Measurements from ENCODE around the gene MOSPD3. TPM values are rescaled to one million over a fixed set of nuclear protein-coding genes. Genes with fewer than 3 reads are reported as not detected.

MOSPD3 gene
- total RNA-seq, 1 experiment from 2014 or later = 7.3 TPM

DNA sequence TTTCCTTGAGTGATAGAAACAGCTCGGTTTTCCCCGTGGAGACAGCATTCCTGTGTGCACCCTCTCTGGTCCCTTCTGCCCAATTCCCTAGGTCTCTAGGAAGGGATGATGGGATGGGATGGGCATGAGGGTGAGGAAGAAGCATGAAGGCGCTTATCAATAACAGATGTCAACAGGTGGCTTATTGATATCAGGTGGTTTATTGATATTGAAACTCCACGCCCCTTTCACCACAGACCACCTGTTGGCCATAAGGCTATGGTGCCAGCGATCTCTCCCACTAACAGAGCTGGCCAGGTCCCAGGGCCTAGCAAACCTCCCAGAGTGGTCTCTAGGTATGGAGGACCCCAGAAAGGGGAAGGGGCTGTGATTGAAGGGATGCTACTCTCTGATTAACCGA, 7.9 kb downstream of the MOSPD3 start:
- no peak for DNase-seq (ENCODE audit: extremely low read depth, low read depth)

DNA sequence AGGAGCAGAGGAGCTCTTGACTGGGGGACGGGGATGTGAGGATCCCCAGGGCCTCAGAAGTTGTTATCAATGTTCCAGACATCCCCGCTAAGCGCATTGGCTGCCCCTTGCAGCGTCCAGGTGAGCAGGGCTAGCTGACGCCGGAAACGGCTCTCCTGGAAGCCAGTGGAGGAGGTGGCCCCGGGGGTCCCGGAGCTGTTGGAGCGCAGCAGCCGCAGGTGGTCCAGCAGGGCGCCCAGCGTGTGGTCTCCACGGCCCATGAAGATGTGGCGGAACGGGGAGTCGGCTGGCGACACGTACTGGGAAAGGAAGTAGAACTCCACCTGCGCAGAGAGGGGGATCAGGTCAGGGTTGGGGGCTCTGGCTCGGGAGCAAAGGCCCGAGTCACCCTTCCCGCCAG, 8.5 kb downstream of the MOSPD3 start:
- DNase-seq (ENCODE audit: extremely low read depth, low read depth) = no peak

DNA sequence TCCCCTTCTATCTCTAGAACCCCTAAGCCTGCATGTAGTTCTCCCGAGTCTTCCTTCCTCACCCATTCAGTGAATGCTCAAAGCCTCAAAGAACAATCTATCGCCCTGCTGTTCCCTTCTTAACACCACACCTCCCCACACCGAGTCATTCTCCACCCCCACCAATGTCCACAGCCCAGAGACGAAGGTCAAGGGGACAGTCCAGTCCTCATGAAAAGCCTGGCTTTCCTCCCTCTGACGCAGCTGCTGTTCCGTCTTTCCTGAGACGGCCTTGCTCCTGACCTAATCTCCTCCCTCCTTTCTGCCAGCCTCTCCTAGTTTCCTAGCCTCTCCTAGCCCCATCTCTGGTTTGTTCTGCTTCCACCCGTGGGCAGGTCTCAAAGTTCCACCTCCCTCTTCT, 9.2 kb downstream of the MOSPD3 start:
- no peak for DNase-seq (ENCODE audit: extremely low read depth, low read depth)

DNA sequence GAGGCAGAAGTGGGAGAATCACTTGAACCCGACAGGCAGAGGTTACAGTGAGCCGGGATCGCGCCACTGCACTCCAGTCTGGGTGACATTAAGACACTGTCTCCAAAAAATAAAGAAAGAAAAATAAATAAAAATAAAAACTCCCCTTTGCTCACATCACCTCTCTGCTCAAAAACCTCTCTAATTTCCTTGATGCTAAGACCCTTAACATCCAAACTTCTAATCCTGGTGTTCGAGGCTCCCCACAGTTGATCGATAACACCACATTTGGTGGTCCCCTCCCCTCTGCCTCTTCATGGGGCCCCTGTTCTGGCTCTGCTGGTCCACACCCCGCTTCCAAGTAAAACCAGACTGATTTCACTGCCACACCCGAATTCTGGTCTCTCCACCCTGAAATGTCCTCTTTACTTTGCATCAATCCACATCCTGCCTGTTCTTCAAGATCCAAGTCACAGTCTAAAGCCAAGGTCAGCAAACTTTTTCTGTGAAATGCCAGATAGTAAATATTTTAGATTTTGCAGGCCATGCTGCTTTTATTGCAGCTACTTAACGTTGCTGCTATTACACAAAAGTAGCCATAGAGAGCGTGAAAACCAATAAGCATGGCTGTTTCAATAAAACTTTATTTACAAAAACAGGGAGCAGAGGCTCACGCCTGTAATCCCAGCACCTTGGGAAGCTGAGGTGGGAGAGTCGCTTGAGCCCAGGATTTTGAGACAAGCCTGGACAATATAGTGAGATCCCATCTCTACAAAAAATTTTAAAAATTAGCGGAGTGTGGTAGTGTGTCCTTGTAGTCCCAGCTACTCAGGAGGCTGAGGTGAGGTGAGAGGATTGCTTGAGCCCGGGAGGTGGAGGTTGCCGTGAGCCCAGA, 11.8 kb downstream of the MOSPD3 start:
- no peak for DNase-seq (ENCODE audit: extremely low read depth, low read depth)

DNA sequence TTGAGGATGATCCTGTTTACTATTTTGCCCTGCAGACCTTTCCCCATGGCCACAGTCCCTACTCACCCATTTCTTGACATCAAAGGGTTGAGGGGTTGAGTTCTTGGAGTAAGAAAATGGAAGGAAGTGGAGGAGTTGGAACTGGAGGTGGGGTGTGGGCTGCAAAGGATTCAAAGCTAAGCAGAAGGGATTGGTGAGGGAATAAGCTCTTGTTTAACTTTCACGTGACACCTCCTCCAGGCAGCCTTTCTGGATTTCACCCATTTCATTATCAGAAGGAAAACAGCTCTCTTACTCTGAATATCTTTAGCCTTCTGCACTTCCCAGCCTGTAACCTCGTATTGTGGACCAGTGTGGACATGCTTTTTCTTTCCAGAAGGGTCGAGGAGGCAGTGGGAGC, 13.7 kb downstream of the MOSPD3 start:
- DNase-seq (ENCODE audit: extremely low read depth, low read depth) = no peak

DNA sequence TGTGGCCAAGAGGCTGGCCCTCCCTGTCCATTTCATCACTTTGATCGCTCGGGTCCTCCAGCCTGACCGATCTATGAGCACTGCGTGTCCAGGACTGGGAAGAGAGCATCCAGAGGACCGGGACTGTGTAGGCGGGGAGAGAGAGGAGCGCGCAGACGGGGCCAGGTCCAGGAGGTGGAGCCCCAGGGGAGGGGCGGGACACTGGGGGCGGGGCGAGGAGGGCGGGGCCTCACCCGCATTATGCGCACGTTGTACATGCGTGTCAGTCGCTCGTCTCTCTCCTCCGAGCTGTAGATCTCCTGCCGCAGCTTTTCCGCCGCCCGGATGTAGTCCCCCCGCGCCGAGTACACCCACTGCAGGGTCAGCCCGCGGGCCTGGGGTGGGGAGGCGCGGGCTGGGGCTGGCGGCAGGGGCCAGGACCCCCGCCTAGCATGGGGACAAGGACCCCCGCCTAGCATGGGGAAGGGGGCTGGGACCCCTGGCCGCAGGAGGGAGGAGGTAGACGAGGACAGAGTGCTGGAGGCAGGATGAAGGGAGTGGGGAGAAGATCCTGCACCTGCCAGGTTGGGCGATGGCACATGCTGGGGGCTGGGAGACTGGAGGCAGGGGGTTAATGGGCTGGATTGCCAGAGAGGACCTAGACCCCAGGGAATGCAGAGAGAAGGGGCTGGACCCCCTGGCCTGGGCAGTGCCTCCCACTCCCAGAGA, 14.3 kb downstream of the MOSPD3 start:
- DNase-seq (ENCODE audit: extremely low read depth, low read depth) = peak; percentile 80

DNA sequence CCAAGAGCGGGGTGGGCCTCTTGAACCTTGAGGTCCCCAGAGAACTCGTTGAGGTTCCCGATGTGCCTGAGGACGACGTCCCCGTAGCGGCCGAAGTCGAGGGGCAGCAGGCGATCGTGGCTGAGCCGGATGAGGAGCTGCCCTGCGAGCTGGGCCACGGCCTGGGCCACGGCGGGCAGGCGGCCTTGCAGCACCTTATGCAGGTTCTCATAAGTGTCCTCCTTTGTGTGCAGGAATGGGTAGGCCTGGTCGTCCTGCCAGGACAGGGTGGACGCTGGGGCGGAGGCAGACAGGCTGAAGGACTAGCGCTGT, 14.9 kb downstream of the MOSPD3 start:
- no peak for DNase-seq (ENCODE audit: extremely low read depth, low read depth)

DNA sequence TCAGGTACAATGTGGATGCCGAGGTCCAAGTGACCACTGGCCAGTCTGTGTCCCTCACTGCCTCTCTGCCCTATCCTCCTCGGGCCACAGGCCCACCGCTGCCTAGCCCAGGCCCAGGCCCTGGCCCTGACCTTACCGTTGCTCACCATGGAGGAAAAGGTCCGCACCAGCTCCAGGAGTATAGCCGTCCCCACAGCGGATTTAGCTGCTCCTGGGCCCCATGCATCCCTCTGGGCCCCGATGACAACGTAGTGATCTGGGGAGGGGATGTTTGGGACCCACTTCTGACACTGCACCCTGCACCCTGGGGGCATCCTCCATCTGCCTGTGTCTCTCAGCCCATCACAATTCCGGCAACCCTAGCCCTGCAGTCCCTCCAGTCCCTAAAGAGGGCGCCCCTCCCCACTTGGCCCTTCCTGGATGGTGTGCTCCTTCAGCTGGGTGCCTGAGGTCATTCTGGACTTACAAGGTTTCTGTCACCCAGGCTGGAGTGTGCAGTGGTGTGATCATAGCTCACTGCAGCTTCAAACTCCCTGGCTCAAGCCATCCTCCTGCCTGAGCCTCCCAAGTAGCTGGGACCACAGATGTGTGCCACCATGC, 16.9 kb downstream of the MOSPD3 start:
- peak; percentile 21 for DNase-seq (ENCODE audit: extremely low read depth, low read depth)

DNA sequence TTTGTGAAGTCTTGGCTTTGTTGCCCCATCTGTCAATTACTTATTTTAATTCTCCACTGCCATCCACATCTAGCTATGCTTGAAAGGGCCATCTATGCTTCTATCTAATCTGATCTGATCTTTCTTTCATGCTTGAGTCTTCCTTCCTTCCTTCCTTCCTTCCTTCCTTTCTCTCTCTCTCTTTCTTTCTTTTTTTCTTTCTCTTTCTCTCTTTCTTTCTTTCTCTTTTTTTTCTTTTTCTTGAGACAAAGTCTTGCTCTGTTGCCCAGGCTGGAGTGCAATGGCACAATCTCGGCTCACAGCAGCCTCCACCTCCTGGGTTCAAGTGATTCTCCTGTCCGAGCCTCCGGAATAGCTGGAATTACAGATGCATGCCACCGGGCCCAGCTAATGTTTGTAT, 17.7 kb downstream of the MOSPD3 start:
- no peak for DNase-seq (ENCODE audit: extremely low read depth, low read depth)

DNA sequence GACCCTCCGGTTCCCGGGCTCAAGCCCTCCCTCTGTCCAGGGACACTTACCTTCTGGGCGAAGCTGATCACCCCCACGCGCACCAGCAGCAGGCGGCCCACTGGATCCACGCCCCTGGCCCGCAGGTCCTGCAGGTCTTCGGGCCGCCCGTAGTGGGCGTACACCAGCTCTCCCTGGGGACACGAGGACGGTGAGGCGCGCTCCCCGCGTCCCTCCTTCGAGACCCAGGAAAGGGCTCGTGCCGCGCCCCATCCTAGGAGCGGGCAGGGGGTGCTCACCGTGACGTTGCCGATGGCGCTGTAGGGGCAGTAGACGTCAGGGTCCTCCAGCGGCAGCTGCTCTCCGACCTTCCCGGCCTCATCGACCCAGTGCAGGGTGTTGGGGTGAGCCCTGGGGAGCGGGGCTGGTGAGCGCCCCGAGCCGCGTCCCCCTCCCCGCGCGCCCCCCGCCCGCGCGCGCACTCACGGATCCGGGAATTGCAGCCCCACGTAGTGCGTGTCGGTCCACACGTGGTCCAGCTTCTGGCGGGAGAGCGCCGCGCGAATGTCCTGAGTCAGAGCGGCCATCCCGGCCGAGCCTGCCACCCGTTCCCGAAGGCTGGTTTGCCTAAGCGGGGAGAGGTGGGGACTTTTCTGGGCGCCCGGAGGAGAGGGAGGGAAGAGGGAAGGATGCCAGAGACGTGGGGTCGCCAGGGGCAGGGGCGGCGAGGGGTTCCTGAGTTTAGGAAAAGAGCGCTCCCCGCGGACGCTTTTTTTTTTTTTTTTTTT, 20.8 kb downstream of the MOSPD3 start:
- peak; percentile 65 for DNase-seq (ENCODE audit: extremely low read depth, low read depth)

DNA sequence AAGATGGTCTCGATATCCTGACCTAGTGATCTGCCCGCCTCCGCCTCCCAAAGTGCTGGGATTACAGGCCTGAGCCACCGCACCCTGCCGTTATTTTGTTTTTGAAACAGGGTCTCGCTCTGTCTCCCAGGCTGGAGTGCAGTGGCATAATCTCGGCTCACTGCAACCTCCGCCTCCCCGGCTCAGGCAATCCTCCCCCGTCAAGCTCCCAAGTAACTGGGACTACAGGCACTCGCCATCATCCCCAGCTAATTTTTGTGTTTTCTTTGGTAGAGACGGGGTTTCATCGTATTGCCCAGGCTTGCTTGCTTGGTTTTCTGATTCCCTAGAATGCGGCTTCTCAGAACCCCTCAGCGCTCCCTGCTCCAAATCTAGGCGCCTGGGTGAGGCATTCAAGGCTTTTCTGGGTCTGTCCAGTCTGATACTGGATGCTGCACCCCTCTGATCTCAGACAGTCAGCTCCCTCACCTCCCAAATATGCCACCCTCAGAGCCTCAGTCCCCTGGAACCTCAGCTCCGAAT, 27.7 kb downstream of the MOSPD3 start:
- DNase-seq (ENCODE audit: extremely low read depth, low read depth) = no peak

DNA sequence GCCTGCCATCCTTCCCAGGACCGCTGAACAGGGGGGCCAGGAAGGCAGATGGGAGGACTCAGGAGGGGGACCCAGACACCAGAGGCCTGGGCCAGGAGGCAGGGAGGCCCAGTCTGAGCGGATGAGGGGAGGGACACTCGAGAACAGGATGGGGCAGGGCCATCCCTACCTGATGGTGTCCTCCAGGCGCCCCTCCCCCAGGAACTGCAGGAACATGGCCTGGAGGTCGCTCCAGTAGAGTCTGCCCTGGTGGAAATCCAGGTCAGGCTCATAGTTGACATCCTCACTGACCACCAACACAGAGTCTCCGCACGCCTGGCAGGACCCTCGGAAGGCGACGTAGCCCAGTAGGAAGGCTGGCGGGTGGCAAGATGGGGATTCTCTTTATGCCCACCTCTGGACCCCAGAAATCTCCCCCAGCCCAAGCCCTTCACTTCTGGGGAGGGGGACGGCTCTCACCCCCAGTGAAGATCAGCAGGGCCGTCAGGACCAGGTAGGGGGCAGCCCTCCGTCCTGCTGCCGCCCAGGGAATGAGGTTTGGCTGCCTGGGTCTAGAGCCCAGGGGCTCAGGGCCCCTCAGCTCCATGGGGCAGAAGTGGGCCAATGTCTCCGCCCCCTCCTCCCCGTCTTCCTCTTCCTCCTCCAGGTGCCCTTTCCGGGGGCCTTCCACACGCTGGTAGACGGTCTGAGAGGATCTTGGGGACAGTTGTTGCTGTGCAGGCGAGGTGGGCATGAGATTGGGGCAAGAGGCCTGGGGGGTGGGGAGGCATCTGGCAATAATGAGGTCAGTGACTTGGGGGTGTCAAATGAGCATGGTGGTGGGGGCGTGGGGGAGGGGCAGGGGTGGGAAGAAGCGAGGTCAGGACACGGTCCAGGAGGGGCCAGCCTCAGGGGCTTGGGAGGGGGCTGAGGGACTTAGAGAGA, 28.4 kb downstream of the MOSPD3 start:
- DNase-seq (ENCODE audit: extremely low read depth, low read depth) = no peak

DNA sequence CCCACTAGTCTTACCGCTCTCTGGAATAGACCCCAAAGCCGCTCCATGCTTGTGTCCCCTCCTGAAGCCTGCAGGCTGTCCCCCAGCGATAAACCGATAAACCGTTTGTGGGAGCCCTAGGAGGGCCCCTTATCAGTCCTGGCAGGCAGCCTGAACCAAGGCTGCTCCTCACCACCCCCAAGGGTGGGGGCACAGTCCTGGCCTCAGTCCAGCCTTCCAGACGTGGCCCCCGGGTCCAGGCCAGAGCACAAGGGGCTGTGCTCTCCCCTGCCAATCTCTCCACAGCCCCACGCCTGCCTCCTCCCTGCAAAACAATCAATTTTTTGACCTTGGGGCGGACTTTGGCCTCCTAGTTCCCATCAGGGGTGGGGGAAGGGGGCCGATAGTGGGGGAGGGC, 29.1 kb downstream of the MOSPD3 start, which contains the start of gene TFR2:
Gene TFR2 (minus strand): TSS at position 90 of the 397 bp plus-strand sequence. CDS start 43 bp downstream, at position 47.
- no peak for DNase-seq (ENCODE audit: extremely low read depth, low read depth)

DNA sequence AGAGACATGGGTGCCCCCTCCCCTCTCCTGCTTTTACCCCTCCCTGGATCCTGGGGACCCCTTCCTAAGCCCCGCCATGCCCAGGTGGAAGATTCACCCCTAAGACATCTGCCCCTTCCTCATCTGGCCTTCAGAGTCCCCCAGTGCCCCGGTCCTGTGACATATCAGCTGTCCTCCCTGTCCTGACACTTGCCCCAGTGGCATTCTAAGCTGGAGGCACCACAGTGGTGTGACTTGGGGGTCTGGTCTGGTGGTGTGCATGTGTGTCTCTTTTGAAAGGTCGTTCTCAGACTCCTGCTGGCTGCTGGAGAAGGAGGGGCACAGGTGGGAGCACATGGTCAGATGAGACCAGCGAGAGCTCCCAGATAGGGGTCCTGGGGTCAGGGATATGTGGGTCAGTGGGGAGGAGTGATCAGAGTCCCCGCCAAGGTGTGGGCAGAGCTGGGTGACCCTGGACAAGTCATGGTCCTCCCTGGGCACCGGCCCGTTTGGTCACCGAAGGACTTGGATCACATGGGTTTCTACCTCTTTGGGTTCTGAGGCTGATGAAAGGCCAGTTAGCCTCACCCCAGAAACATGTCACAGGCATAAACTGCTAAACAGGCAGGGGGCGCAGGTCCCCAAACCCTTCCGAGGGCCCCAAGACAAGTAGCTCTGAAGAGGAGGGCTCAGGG, 29.7 kb downstream of the MOSPD3 start:
- DNase-seq (ENCODE audit: extremely low read depth, low read depth) = no peak

DNA sequence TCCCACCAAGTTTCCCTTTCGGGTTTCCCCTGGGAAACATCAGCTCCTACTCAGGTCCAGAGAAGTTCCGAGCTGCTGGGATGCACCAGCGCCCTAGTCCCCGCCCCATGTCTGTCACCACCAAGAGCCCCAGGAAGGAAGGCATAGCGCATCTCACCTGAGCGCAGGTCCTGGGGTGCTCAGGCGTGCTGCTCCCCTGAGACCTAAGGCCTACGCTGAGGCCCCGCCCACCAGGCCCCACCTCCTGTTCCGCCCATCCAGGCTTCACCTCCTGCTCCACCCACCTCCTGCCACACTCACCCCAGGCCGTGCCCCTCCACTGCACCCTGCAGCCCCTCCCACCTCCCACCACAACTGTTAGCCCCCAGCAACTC, 30.2 kb downstream of the MOSPD3 start:
- DNase-seq (ENCODE audit: extremely low read depth, low read depth) = no peak

DNA sequence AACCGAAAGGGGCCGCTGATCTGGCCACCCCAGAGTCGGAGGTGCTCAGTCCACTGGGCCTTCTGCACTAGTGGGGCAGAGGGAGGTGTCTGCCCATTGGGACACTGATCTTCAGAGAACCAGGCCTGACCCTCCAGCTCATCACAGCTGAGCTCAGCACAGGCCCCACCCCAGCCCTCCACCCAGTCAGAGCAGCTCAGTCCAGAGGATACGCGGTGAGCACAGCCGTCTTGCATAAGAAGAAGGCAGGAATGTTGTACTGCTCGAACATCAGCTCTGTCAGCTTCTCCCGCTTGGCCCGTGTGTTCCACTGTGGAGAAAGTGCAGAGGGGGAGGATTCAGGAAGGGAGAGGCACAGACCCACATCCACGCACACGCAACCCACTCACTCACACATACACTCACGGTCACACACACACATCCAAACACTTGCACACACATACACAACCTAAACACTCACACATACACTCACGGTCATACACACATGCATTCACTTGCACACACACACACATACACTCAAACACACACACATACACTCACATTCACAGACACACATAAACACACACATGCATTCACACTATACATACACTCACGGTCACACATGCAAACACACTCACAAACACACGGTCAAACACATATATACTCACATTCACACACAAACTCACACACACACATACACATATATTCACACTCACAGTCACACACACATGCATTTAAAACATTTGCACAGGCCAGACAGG, 37.7 kb downstream of the MOSPD3 start:
- no peak for DNase-seq (ENCODE audit: extremely low read depth, low read depth)

DNA sequence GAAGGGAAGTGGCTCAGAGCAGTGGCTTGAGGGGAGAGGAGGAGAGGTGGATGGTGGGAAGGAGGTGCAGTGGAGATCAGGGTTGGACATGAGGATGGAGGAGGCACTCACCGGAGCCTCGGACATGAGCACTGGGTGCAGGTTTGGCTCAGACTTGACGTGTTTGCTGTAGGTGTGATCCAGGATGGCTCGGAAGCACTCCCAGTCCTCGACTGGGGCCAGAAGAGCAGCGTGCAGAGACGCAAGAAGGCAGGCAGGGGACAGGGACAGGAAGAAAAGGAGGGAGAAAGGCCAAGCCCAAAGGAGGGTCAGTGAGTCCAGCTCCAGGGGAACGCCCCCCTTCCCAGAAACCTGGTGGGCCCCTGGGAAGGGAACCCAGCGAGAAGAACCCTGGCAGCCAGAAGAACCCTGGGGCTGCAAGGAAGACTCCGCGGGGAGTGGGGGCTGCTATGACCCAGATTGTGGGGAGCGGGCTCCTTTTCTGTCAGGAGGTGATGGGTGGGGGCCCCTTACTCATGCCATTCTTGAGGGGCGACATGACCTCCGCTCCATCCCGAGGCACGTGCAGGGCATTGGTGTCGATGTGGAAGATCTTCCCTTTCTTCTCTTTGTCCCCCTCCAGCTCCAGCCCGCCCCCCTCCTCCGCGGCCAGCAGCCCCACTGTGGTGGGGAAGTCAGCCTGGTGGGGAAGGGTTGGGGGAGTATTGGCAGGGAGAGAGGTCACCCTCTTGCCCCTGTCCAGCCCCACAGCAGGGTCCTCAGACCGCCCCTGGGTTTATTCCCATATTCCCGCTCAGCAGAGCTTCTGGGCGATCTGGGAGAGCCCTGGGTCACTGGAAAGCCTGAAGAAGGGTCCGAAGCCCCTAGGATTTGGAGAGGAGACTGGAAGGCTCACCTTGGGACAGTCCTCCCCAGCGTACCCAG, 42.8 kb downstream of the MOSPD3 start:
- no peak for DNase-seq (ENCODE audit: extremely low read depth, low read depth)
